ENCODE data around the gene CBR4. TPM values are rescaled to one million over a fixed set of nuclear protein-coding genes. Genes with fewer than 3 reads are reported as not detected.

CBR4 gene
- total and polyA plus RNA-seq, 4 donors: 8.1 to 20.5 (median 12.5) TPM

DNA sequence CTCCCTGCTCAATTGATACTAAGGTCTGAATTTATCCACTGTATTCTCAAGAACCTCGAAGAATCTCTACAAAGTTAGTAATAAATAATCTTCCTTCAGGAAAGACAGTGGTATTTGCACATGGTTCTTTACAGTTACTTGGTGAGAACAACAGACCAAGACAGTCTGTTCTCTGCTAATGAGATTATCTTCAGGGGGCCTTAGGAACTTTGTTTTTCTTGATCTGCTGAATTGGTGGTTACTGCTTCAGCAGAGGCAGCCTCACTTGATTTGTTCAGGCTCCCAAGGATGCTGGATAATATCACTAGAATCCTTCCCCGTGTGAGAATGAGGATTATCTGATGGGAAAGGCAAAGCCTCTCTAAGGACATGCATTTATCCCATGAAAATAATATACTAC, 64.8 kb downstream of the CBR4 start:
- intact Hi-C loops (cut with DNase I): no loop called here

DNA sequence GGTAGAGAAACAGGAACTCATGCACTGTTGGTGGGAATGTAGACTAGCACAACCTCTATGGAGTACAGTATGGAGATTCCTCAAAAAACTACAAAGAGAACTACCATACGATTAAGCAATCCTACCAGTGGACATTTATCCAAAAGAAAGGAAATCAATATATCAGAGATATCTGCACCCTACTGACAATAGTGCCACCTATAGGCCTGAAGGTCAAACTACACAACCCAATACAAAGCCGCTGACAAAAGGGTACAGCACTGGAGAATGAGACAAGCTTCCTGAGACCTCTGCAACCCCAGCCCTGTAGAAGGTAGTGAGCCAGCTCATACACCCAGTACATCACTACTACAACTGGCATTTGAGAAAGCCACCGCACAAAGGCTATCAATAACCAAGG, 67.1 kb downstream of the CBR4 start:
- Histone ChIP-seq H3K27me3 (ENCODE audit: control insufficient read depth in 1 of 2, insufficient read depth in 2 of 2, low read length in 1 of 2) (no peaks in the 10 kb centered on the region), H3K4me1 (ENCODE audit: control insufficient read depth in 1 of 2, insufficient read depth in 2 of 2, low read length in 2 of 2) (no peaks in the 10 kb centered on the region), H3K36me3 (ENCODE audit: control insufficient read depth in 1 of 2, insufficient read depth in 2 of 2, low read length in 1 of 2) (no peaks in the 10 kb centered on the region), H3K4me3 (ENCODE audit: low read length in 2 of 2) (no peak overlapping the region), H3K9me3 (ENCODE audit: control insufficient read depth, low read length) (peaks cover 2% of the 10 kb centered on the region), H3K27ac (ENCODE audit: low read depth in 1 of 2, low read length in 2 of 2) (no peak overlapping the region)
- intact Hi-C loops (cut with DNase I): no loop called here
- DNase-seq: no peak
- WGBS, 2 donors: 73 to 86% methylated on average over 3 of the region's 3 CpGs
- no peak for ATAC-seq (ENCODE audit: low FRiP score)

More for the DNA sequence above, 64.8 kb downstream of the CBR4 start:
- no peak for ATAC-seq (ENCODE audit: low FRiP score)
- no peaks in the 10 kb centered on the region for H3K27me3 ChIP-seq (ENCODE audit: control insufficient read depth in 1 of 2, insufficient read depth in 2 of 2, low read length in 1 of 2)
- 73 to 80% methylated on average over 2 of the region's 2 CpGs for WGBS, 2 donors
- no peaks in the 10 kb centered on the region for H3K36me3 ChIP-seq (ENCODE audit: control insufficient read depth in 1 of 2, insufficient read depth in 2 of 2, low read length in 1 of 2)
- DNase-seq: no peak
- H3K9me3 ChIP-seq (ENCODE audit: control insufficient read depth, low read length): peaks cover 2% of the 10 kb centered on the region
- H3K4me1 ChIP-seq (ENCODE audit: control insufficient read depth in 1 of 2, insufficient read depth in 2 of 2, low read length in 2 of 2): no peaks in the 10 kb centered on the region
- H3K27ac ChIP-seq (ENCODE audit: low read depth in 1 of 2, low read length in 2 of 2): no peak overlapping the region
- H3K4me3 ChIP-seq (ENCODE audit: low read length in 2 of 2): no peak overlapping the region

All from aorta (tissue), 5 donors.